ENCODE results near the gene MS4A14. TPM values are rescaled to one million over a fixed set of nuclear protein-coding genes. Genes with fewer than 3 reads are reported as not detected.

MS4A14 gene
- total RNA-seq, 1 experiment from 2014 or later = not detected

DNA sequence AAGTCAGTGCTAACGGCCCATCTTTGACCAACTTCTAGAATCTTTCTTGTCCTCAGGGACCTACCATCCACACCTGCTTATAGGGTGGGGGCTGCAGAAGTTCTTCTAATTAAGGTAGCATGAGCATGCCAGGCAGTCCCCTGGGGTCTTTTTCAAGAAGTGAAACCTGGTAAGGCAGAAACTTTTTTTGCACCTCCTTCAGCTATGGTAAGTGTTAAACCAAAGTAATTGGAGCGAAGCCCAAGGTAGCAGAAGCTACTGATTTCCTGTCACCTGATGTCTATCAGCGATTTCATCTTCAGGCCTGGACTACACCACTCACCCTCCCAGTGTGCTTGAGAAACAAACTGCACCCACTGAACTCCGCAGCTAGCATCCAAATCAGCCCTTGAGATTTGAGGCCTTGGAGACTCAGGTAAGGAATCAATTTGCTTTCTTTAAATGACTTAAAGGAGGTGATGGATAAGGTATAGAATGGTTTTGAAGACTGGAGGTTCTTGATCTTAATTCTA, 59.3 kb downstream of the MS4A14 start, which contains the start of gene MS4A1:
Gene MS4A1, plus strand, starts transcription at position 317 of the 512 bp plus-strand sequence. CDS start 6,528 bp downstream, outside the sequence.
- no TSS peak for BruUV-seq (replicated peaks)
- POLR2A ChIA-PET = no interaction called here
- no peak for DNase-seq (ENCODE audit: low read depth, low spot score)

GRCh38 chr11:60457576-60457975, 61.3 kb downstream of the MS4A14 start:
- Histone ChIP-seq H3K4me1 (ENCODE audit: control insufficient read depth, insufficient read depth, low read length) (no peaks in the 10 kb centered on the region), H3K4me3 (ENCODE audit: low read depth in 2 of 2, low read length in 2 of 2) (no peak overlapping the region), H3K36me3 (ENCODE audit: control insufficient read depth, insufficient read depth, low read length) (no peaks in the 10 kb centered on the region), H3K9me3 (ENCODE audit: control insufficient read depth, insufficient read depth, low read depth, low read length) (no peaks in the 10 kb centered on the region), H3K27ac (ENCODE audit: low read length) (no peak overlapping the region), H3K27me3 (ENCODE audit: control insufficient read depth, insufficient read depth, low read length) (no peaks in the 10 kb centered on the region)
- DNase-seq (ENCODE audit: low read depth, low spot score) (no peak), ATAC-seq (no peak)
- intact Hi-C loops (cut with micrococcal nuclease; ENCODE audit: unreplicated experiment) (no loop called here), in situ Hi-C loops (cut with HindIII; ENCODE audit: low pct_unique_long_range_greater_than_20kb, low sequenced_read_pairs) (no loop called here)
- TF ChIP-seq, protein P1, sequence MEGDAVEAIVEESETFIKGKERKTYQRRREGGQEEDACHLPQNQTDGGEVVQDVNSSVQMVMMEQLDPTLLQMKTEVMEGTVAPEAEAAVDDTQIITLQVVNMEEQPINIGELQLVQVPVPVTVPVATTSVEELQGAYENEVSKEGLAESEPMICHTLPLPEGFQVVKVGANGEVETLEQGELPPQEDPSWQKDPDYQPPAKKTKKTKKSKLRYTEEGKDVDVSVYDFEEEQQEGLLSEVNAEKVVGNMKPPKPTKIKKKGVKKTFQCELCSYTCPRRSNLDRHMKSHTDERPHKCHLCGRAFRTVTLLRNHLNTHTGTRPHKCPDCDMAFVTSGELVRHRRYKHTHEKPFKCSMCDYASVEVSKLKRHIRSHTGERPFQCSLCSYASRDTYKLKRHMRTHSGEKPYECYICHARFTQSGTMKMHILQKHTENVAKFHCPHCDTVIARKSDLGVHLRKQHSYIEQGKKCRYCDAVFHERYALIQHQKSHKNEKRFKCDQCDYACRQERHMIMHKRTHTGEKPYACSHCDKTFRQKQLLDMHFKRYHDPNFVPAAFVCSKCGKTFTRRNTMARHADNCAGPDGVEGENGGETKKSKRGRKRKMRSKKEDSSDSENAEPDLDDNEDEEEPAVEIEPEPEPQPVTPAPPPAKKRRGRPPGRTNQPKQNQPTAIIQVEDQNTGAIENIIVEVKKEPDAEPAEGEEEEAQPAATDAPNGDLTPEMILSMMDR (IDR thresholded peaks at IDR 0.05) = no peak
- TF ChIP-seq REST (IDR thresholded peaks at IDR 0.05; ENCODE audit: insufficient read depth in 1 of 2, low read depth in 2 of 2, low read length in 1 of 2) = no peak
- TF ChIP-seq TCF7L2 (IDR thresholded peaks at IDR 0.05; ENCODE audit: low read depth, low read length) = no peak
- TF ChIP-seq SIN3A (IDR thresholded peaks at IDR 0.05; ENCODE audit: borderline replicate concordance, insufficient read depth, low read depth, low read length) = no peak
- no peak for TF ChIP-seq POLR2AphosphoS5 (IDR thresholded peaks at IDR 0.05; ENCODE audit: low read depth, low read length)
- ChIA-PET CTCF (no interaction called here), POLR2A (no interaction called here)
- no TSS peak for BruUV-seq (replicated peaks)

More for the DNA sequence above, 59.3 kb downstream of the MS4A14 start, which contains the start of gene MS4A1:
- in situ Hi-C loops (cut with HindIII; ENCODE audit: low pct_unique_long_range_greater_than_20kb, low sequenced_read_pairs) = no loop called here
- Histone ChIP-seq H3K27ac (ENCODE audit: low read length) (no peak within 1 kb of the TSS), H3K4me3 (ENCODE audit: low read depth in 2 of 2, low read length in 2 of 2) (no peak within 1 kb of the TSS), H3K36me3 (ENCODE audit: control insufficient read depth, insufficient read depth, low read length) (no peaks in the 10 kb centered on the region), H3K27me3 (ENCODE audit: control insufficient read depth, insufficient read depth, low read length) (no peaks in the 10 kb centered on the region), H3K9me3 (ENCODE audit: control insufficient read depth, insufficient read depth, low read depth, low read length) (no peaks in the 10 kb centered on the region), H3K4me1 (ENCODE audit: control insufficient read depth, insufficient read depth, low read length) (no peaks in the 10 kb centered on the region)
- CTCF ChIA-PET = no interaction called here
- ATAC-seq = no peak
- TF ChIP-seq REST (IDR thresholded peaks at IDR 0.05; ENCODE audit: insufficient read depth in 1 of 2, low read depth in 2 of 2, low read length in 1 of 2) (no peak), SIN3A (IDR thresholded peaks at IDR 0.05; ENCODE audit: borderline replicate concordance, insufficient read depth, low read depth, low read length) (no peak), POLR2AphosphoS5 (IDR thresholded peaks at IDR 0.05; ENCODE audit: low read depth, low read length) (no peak), TCF7L2 (IDR thresholded peaks at IDR 0.05; ENCODE audit: low read depth, low read length) (no peak)
- TF ChIP-seq, protein P1 (IDR thresholded peaks at IDR 0.05) = no peak
- intact Hi-C loops (cut with micrococcal nuclease; ENCODE audit: unreplicated experiment) = no loop called here
